GM21515 (cell line): Measurements from ENCODE around the gene TPK1.
A peak's percentile ranks its signal among the peaks of the same experiment; 100 is the strongest.
"Not testable (repeated sequence)": the region's sequence is repeated elsewhere in the genome, so short reads cannot be mapped to it uniquely, and the experiment has no call there.

ENCODE experiments used
- ATAC-seq: cut with Tn5 transposase; IDR thresholded peaks from one replicate; pipeline ENCODE4 v1.9.1; 2021; ENCODE audit not compliant: unreplicated experiment

TPK1 gene

GRCh38 chr7:144824360-144824759, 11.5 kb downstream of the TPK1 start:
- ATAC-seq, result no peak

GRCh38 chr7:144822223-144822622, 13.6 kb downstream of the TPK1 start:
- no peak for ATAC-seq

GRCh38 chr7:144821067-144821466, 14.8 kb downstream of the TPK1 start:
- peak; percentile 36 for ATAC-seq

GRCh38 chr7:144820552-144820951, 15.3 kb downstream of the TPK1 start:
- no peak for ATAC-seq

GRCh38 chr7:144819566-144819965, 16.3 kb downstream of the TPK1 start:
- no peak for ATAC-seq

GRCh38 chr7:144818511-144818910, 17.3 kb downstream of the TPK1 start:
- peak; percentile 71 for ATAC-seq

GRCh38 chr7:144817001-144817400, 18.9 kb downstream of the TPK1 start:
- no peak for ATAC-seq

- no peak for ATAC-seq
Observed at GRCh38 chr7:144814299-144814698, 21.6 kb downstream of the TPK1 start.

GRCh38 chr7:144812379-144813283, 23.2 kb downstream of the TPK1 start:
- peak; percentile 93 for ATAC-seq

GRCh38 chr7:144805627-144806239, 30.1 kb downstream of the TPK1 start:
- no peak for ATAC-seq

- ATAC-seq, result not testable (repeated sequence)
Observed at GRCh38 chr7:144800678-144801436, 35.0 kb downstream of the TPK1 start.

- no peak for ATAC-seq
Observed at GRCh38 chr7:144796919-144797318, 38.9 kb downstream of the TPK1 start.

GRCh38 chr7:144792050-144792449, 43.8 kb downstream of the TPK1 start:
- no peak for ATAC-seq

- no peak for ATAC-seq
Observed at GRCh38 chr7:144791488-144791887, 44.4 kb downstream of the TPK1 start.

- ATAC-seq, result no peak
Observed at GRCh38 chr7:144787127-144787526, 48.7 kb downstream of the TPK1 start.

- no peak for ATAC-seq
Observed at GRCh38 chr7:144786522-144786921, 49.3 kb downstream of the TPK1 start.

GRCh38 chr7:144786079-144786478, 49.8 kb downstream of the TPK1 start:
- no peak for ATAC-seq

GRCh38 chr7:144785521-144785920, 50.3 kb downstream of the TPK1 start:
- no peak for ATAC-seq

GRCh38 chr7:144784943-144785342, 50.9 kb downstream of the TPK1 start:
- no peak for ATAC-seq

GRCh38 chr7:144784441-144784840, 51.4 kb downstream of the TPK1 start:
- no peak for ATAC-seq

GRCh38 chr7:144782883-144783282, 53.0 kb downstream of the TPK1 start:
- ATAC-seq, result no peak
